Coronary artery (tissue), 2 donors: ENCODE results near the gene TMEM125.

Source experiments
- DNase-seq: peaks from one replicate; pipeline ENCODE4 v3.0.0-alpha.2; 2017; ENCODE audit warnings: low spot score
- H3K27ac ChIP-seq, 2 donors: fragments of 200-600 bp; sonication (generic); one replicate each; pipeline ENCODE4 v1.5.1; 2016 to 2019
- H3K4me3 ChIP-seq: fragments of 200-600 bp; sonication (generic); 2 replicates; pipeline ENCODE4 v1.5.1; 2016; ENCODE audit warnings: mild to moderate bottlenecking, moderate library complexity
- TF ChIP-seq, protein P1 (sequence below): fragments of 200-600 bp; sonication (generic); IDR thresholded peaks from one replicate; pipeline ENCODE4 v1.5.1; 2019; ENCODE audit warnings: antibody characterized with exemption

TMEM125 gene

DNA sequence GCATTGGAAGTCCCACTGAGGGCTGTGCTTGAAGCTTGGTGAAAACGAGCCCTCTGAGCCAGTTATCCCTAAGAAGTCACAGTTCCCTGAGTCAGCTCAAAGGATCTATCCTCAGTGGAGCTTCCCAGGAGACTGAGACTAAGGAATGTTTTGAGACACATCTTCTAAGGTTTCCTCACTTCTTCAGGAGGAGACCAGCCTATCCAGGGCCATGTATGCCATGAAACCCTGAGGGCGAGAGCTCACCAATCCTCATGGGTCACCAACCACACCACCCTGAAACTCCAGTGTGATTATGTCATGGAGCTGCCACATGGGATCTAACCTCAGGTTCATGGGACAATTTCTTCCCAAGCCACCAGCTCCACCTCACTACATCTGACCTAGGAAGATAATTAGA is 23.4 kb downstream of the TMEM125 start:
- no peak overlapping the region for H3K4me3 ChIP-seq
- H3K27ac ChIP-seq = peak overlapping the region in 1 of 2 donors; percentile 43
- TF ChIP-seq, protein P1, sequence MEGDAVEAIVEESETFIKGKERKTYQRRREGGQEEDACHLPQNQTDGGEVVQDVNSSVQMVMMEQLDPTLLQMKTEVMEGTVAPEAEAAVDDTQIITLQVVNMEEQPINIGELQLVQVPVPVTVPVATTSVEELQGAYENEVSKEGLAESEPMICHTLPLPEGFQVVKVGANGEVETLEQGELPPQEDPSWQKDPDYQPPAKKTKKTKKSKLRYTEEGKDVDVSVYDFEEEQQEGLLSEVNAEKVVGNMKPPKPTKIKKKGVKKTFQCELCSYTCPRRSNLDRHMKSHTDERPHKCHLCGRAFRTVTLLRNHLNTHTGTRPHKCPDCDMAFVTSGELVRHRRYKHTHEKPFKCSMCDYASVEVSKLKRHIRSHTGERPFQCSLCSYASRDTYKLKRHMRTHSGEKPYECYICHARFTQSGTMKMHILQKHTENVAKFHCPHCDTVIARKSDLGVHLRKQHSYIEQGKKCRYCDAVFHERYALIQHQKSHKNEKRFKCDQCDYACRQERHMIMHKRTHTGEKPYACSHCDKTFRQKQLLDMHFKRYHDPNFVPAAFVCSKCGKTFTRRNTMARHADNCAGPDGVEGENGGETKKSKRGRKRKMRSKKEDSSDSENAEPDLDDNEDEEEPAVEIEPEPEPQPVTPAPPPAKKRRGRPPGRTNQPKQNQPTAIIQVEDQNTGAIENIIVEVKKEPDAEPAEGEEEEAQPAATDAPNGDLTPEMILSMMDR = no peak
- no peak for DNase-seq

DNA sequence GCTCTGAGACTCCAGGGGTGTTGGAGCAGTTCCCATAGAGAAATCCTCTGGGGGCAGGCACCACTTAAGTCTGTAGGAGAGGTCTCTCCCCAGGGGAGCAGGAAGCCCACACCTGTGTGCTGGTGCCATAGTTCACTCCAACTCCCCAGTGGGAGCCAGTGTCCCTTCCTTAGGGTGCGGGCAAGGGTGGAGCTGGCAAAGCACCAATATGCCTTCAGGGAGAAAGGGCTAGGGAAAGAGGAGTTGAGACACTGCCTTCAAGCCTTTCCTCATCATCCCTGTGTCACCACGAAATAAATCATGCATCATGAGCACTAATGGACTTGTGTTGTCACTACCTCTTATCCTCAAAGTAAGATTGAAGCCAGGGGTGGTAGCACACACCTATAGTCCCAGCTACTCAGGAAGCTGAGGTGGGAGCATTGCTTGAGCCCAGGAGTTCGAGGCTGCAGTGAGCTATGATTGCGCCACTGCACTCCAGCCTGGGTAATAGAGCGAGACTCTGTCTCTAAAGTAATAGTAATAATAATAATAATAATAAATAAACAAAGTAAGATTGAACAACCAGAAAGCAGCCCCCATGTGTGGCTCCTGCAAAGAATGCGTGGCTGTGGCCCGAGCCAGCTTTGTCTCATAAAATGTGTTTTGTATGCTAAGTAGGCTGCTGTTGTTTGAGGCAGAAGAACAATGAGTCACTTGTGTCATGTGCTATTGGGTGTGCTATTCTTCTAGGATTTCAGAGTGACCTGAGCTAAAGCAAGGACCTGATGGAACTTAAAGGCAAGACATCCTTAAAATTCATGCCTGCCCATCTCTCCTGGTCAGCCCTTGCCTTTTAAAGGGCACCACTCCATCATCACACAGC is 24.3 kb downstream of the TMEM125 start:
- TF ChIP-seq, protein P1 = no peak
- H3K4me3 ChIP-seq = no peak overlapping the region
- no peak for DNase-seq
- peak overlapping the region in 1 of 2 donors; percentile 60 for H3K27ac ChIP-seq

DNA sequence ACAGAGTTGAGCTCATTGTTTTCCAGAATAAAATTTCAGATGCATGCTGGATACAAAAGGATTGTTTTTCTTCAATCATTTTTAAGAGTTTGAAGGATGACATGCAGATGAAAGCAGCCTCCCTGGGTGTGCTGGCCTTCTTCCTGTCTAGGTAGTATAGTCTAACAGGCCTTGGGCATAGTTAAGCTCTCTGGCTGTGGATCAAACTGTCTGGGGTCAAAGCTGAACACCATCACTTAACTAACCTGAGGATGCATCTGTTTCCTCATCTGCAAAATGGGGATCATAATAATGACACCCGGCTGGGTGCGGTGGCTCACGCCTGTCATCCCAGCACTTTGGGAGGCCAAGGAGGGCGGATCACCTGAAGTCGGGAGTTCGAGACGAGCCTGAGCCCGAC is 25.0 kb downstream of the TMEM125 start:
- DNase-seq = no peak
- TF ChIP-seq, protein P1 = no peak
- Histone ChIP-seq H3K27ac (peak overlapping the region; percentile 40 to 60), H3K4me3 (no peak overlapping the region)

DNA sequence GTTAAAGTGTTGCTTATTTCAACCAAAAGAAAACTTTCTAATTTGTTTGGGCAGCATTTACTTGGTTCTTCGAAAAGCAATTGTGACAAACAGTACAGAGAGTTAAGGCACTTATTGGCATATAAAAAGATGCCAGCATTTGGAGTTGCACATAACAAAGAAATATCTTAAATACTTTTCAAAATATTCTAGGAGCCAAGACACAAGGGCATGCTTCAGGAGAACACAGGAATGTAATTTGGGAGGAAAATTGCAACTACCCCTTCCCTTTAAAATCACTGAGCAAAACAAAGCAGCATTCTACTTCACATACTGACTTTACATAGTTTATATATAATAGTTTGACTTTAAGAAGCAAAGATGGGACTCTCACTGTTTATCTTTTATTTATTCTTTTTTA is 26.4 kb downstream of the TMEM125 start:
- Histone ChIP-seq H3K27ac (peak overlapping the region; percentile 16 to 60), H3K4me3 (no peak overlapping the region)
- TF ChIP-seq, protein P1 = no peak
- DNase-seq = no peak

DNA sequence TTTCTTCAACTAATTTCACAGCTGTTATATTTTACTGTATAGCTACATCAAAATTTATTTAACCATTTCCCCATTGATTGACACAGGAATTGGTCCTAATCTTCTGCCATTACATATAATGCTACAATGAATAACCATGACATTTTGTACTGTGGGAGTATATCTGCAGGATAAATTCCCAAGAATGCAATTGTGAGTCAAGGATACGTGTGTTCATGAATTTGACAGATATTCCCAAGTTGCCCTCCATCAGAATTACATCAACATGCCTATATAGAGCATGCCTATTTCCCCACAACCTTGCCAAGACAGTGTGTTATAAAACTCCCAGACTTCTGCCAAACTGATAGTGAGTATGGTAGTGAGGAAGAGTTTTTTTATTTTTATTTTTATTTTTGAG is 28.3 kb downstream of the TMEM125 start:
- TF ChIP-seq, protein P1 = no peak
- no peak for DNase-seq
- H3K27ac ChIP-seq = no peak overlapping the region
- H3K4me3 ChIP-seq = no peak overlapping the region

DNA sequence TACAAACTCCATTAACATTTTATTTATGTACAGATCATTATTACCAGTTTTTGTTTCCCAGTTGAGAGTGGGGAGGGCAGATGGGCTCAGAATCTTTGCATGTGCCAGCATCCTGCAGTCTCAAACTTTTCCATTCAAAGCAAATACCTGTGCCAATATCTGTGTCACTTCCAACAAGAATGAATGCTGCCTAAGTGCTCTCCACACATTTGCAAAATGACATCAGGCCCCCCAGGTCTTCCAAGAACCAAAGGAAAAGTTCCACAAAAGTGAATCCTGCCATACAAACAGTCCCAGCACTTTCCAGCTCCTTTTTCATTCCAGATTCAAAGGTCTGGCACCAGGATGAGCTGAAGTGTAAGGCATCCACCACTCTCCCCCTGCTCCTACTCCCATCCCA is 29.3 kb downstream of the TMEM125 start:
- Histone ChIP-seq H3K27ac (peak overlapping the region in 1 of 2 donors; percentile 64), H3K4me3 (no peak overlapping the region)
- DNase-seq = no peak
- TF ChIP-seq, protein P1 = no peak
